Activated CD8-positive, alpha-beta T cell treated with anti-CD3 and anti-CD28 coated beads for 36 hours (primary cell): ENCODE results near the gene MGLL. TPM values are rescaled to one million over a fixed set of nuclear protein-coding genes. Genes with fewer than 3 reads are reported as not detected.

Source experiments
- ATAC-seq: fragments of 200-7000 bp; cut with Tn5 transposase; one replicate; pipeline ENCODE4 v1.10.0; 2021; ENCODE audit warnings: mild to moderate bottlenecking, moderate library complexity
- CTCF ChIA-PET: fragments of 350-600 bp; sonication (Branson Sonifier 250); formaldehyde crosslinking; loops from one replicate; lab custom pipeline; 2021; ENCODE audit warnings: antibody characterized with exemption; lab: Charles Lee
- POLR2A ChIA-PET: fragments of 350-600 bp; sonication (Branson Sonifier 250); formaldehyde crosslinking; loops from one replicate; lab custom pipeline; 2021; ENCODE audit warnings: antibody characterized with exemption; lab: Charles Lee
- DNase-seq: peaks from one replicate; pipeline ENCODE4 v3.0.0-alpha.2; 2020
- H3K27ac Mint-ChIP-seq: one replicate; pipeline ENCODE4 v1.8.0; 2021; ENCODE audit warnings: mild to moderate bottlenecking, mixed read lengths
- H3K27me3 Mint-ChIP-seq: one replicate; pipeline ENCODE4 v1.8.0; 2021; ENCODE audit warnings: mixed read lengths
- H3K36me3 Mint-ChIP-seq: one replicate; pipeline ENCODE4 v1.8.0; 2021; ENCODE audit warnings: low read depth, mixed read lengths
- H3K4me1 Mint-ChIP-seq: one replicate; pipeline ENCODE4 v1.8.0; 2021; ENCODE audit warnings: low read depth, mixed read lengths
- H3K4me3 Mint-ChIP-seq: one replicate; pipeline ENCODE4 v1.8.0; 2021; ENCODE audit warnings: mild to moderate bottlenecking, moderate library complexity, mixed read lengths
- H3K9me3 Mint-ChIP-seq: one replicate; pipeline ENCODE4 v1.8.0; 2021; ENCODE audit warnings: mixed read lengths
- intact Hi-C: fragments of 100-400 bp; cut with micrococcal nuclease; formaldehyde crosslinking; loops from one replicate; pipeline ENCODE4 v1.10.0; 2022
- total RNA-seq, 2 experiments: library from RNA; stranded (reverse); gene quantifications; one replicate each; pipeline ENCODE4 v1.2.3, GENCODE V29; 2021
- TF ChIP-seq, protein P1 (sequence below): fragments of 200-600 bp; IDR thresholded peaks from one replicate; pipeline ENCODE4 v1.8.0; 2022; ENCODE audit warnings: antibody characterized with exemption, mild to moderate bottlenecking

MGLL gene
- total RNA-seq, 2 experiments from 2014 or later, result 1.1 to 3.1 TPM

GRCh38 chr3:127792541-127793292, 29.6 kb downstream of the MGLL start:
- no peak for ATAC-seq
- H3K27ac Mint-ChIP-seq, result no peak overlapping the region
- H3K9me3 Mint-ChIP-seq, result peaks cover 2% of the 10 kb centered on the region
- POLR2A ChIA-PET, result interaction anchor here (0.6 to 0.7 kb wide), 2 partner anchors 14 to 746 kb away, joined by 3 to 4 read pairs; no protein-coding TSS in a partner anchor
- H3K4me3 Mint-ChIP-seq, result no peak overlapping the region
- CTCF ChIA-PET, result no interaction called here
- H3K4me1 Mint-ChIP-seq, result peaks cover 4% of the 10 kb centered on the region
- TF ChIP-seq, protein P1, sequence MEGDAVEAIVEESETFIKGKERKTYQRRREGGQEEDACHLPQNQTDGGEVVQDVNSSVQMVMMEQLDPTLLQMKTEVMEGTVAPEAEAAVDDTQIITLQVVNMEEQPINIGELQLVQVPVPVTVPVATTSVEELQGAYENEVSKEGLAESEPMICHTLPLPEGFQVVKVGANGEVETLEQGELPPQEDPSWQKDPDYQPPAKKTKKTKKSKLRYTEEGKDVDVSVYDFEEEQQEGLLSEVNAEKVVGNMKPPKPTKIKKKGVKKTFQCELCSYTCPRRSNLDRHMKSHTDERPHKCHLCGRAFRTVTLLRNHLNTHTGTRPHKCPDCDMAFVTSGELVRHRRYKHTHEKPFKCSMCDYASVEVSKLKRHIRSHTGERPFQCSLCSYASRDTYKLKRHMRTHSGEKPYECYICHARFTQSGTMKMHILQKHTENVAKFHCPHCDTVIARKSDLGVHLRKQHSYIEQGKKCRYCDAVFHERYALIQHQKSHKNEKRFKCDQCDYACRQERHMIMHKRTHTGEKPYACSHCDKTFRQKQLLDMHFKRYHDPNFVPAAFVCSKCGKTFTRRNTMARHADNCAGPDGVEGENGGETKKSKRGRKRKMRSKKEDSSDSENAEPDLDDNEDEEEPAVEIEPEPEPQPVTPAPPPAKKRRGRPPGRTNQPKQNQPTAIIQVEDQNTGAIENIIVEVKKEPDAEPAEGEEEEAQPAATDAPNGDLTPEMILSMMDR, result no peak
- intact Hi-C loops, result no loop called here
- H3K36me3 Mint-ChIP-seq, result no peaks in the 10 kb centered on the region
- DNase-seq, result no peak
- peaks cover 3% of the 10 kb centered on the region for H3K27me3 Mint-ChIP-seq

GRCh38 chr3:127791221-127791913, 30.9 kb downstream of the MGLL start:
- H3K27ac Mint-ChIP-seq, result no peak overlapping the region
- H3K4me1 Mint-ChIP-seq, result peaks cover 4% of the 10 kb centered on the region
- TF ChIP-seq, protein P1, result no peak
- DNase-seq (peak; percentile 50), ATAC-seq (peak; percentile 85)
- ChIA-PET CTCF (interaction anchor here (1.0 to 1.5 kb wide), 5 partner anchors 9 to 138 kb away, joined by 3 to 5 read pairs (median 4); no protein-coding TSS in a partner anchor), POLR2A (no interaction called here)
- peaks cover 3% of the 10 kb centered on the region for H3K27me3 Mint-ChIP-seq
- intact Hi-C loops, result no loop called here
- H3K36me3 Mint-ChIP-seq, result no peaks in the 10 kb centered on the region
- H3K9me3 Mint-ChIP-seq, result peaks cover 2% of the 10 kb centered on the region
- H3K4me3 Mint-ChIP-seq, result no peak overlapping the region

DNA sequence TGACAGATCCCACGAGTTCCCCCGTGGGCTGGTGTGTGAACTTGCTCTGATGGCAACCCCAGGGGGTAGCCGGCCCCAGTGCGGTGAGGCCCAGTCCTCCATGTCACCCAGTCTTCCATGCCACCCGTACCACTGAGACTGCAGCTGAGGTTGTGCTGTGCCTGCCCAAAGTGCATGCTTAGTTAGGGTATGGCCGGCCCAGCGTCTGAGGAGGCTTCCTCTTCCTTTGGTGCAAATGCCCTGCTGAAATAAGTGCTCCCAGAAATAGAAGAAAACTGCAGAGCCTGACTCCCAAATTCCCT, 31.5 kb downstream of the MGLL start:
- Mint-ChIP-seq H3K36me3 (no peaks in the 10 kb centered on the region), H3K4me1 (peaks cover 4% of the 10 kb centered on the region), H3K4me3 (no peak overlapping the region), H3K27me3 (peaks cover 3% of the 10 kb centered on the region), H3K27ac (no peak overlapping the region), H3K9me3 (peaks cover 2% of the 10 kb centered on the region)
- ATAC-seq, result peak; percentile 13
- intact Hi-C loops, result no loop called here
- no peak for DNase-seq
- TF ChIP-seq, protein P1, result no peak
- ChIA-PET POLR2A (no interaction called here), CTCF (interaction anchor here (1.0 to 1.5 kb wide), 5 partner anchors 9 to 138 kb away, joined by 3 to 5 read pairs (median 4); no protein-coding TSS in a partner anchor)

DNA sequence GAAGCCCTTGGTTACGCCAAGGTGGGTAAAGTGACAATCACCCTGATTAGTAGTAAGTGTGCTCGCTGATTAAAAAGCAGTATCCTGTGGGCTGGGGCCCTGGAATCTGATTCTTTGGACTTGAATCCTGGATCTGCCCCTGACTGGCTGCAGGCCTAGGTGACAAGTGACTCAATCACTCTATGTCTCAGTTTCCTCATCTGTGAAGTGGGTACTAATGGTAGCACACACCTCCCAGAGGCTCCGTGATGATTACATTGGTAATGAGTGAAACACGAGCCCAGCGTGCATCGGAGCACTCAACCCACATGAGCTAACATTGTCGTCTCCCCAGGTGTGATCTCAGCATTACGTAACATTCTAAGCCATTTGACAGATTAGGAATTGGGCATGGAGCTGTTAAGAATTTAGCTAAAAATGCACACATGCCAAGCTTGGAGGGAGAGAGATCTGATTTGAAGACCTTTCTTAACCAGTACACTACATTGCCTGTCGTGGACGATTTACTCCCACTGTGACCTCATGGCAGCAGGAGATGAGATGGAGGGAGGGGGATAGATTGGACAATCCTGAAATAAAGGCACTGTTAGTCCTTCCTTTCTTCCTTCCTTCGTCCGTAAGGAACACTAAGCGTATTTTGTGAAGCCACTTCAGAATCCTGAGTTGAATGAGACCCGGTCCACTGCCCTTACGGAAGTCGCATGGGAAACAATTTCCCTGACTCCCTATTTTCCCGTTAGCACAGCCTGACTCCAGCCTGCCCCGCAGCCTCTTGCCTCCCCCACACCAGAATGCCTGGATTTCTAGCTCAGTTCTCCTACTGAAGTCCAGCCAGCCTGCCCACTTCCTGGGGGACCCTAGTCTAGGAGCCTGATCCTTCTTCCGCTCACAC, 32.1 kb downstream of the MGLL start:
- peaks cover 3% of the 10 kb centered on the region for H3K27me3 Mint-ChIP-seq
- ATAC-seq, result no peak
- no peak overlapping the region for H3K4me3 Mint-ChIP-seq
- TF ChIP-seq, protein P1, result no peak
- H3K9me3 Mint-ChIP-seq, result peaks cover 2% of the 10 kb centered on the region
- H3K27ac Mint-ChIP-seq, result no peak overlapping the region
- intact Hi-C loops, result no loop called here
- no peaks in the 10 kb centered on the region for H3K36me3 Mint-ChIP-seq
- no peak for DNase-seq
- peaks cover 4% of the 10 kb centered on the region for H3K4me1 Mint-ChIP-seq
- ChIA-PET CTCF (interaction anchor here (1.0 to 1.5 kb wide), 5 partner anchors 10 to 137 kb away, joined by 3 to 5 read pairs (median 4); no protein-coding TSS in a partner anchor), POLR2A (no interaction called here)
